Osteoblast (primary cell): ENCODE results near the gene LRRC2. TPM values are rescaled to one million over a fixed set of nuclear protein-coding genes. Genes with fewer than 3 reads are reported as not detected.

ENCODE experiments used
- DNase-seq: peaks from one replicate; pipeline ENCODE4 v3.0.0; 2011; ENCODE audit warnings: low spot score, mixed read lengths; ENCODE audit not compliant: insufficient read length; ENCODE audit errors: missing footprints
- H2AFZ ChIP-seq: 2 replicates; pipeline ENCODE4 v1.6.0; 2011; ENCODE audit warnings: mild to moderate bottlenecking, low read length
- H3K27ac ChIP-seq: 2 replicates; pipeline ENCODE4 v1.5.1; 2011; ENCODE audit warnings: mild to moderate bottlenecking, low read depth, low read length, moderate library complexity
- H3K27me3 ChIP-seq: 2 replicates; pipeline ENCODE4 v1.6.0; 2012; ENCODE audit warnings: mild to moderate bottlenecking, control low read depth, inconsistent platforms, low read length, moderate library complexity; ENCODE audit not compliant: insufficient read depth
- H3K36me3 ChIP-seq: 2 replicates; pipeline ENCODE4 v1.5.1; 2011; ENCODE audit warnings: mild to moderate bottlenecking, low read length, control low read depth, moderate library complexity; ENCODE audit not compliant: insufficient read depth
- H3K4me1 ChIP-seq: 2 replicates; pipeline ENCODE4 v1.5.1; 2011; ENCODE audit warnings: mild to moderate bottlenecking, low read length, control low read depth, moderate library complexity; ENCODE audit not compliant: insufficient read depth
- H3K4me2 ChIP-seq: 2 replicates; pipeline ENCODE4 v1.6.0; 2011; ENCODE audit warnings: mild to moderate bottlenecking, low read length; ENCODE audit not compliant: insufficient read depth
- H3K4me3 ChIP-seq: fragments of 200-600 bp; sonication (generic); 3 replicates; pipeline ENCODE4 v1.5.1; 2012; ENCODE audit warnings: mild to moderate bottlenecking, low read length, inconsistent platforms; ENCODE audit not compliant: insufficient read depth
- H3K79me2 ChIP-seq: 2 replicates; pipeline ENCODE4 v1.6.0; 2012; ENCODE audit warnings: mild to moderate bottlenecking, low read length, control low read depth, inconsistent platforms; ENCODE audit not compliant: insufficient read depth
- H3K9me3 ChIP-seq: 2 replicates; pipeline ENCODE4 v1.5.1; 2011; ENCODE audit warnings: low read depth, low read length, control low read depth
- H4K20me1 ChIP-seq: 2 replicates; pipeline ENCODE4 v1.6.0; 2012; ENCODE audit warnings: mild to moderate bottlenecking, low read length, control low read depth; ENCODE audit not compliant: insufficient read depth
- total RNA-seq: library from RNA; depleted of rRNA; stranded (reverse); fragments of >200 nt; gene quantifications from 2 replicates; pipeline ENCODE4 v1.2.3, GENCODE V29; 2012
- TF ChIP-seq, protein P1 (sequence below): IDR thresholded peaks from 2 replicates; pipeline ENCODE4 v1.5.1; 2011; ENCODE audit warnings: mild to moderate bottlenecking, low read depth, low read length, moderate library complexity; ENCODE audit errors: extremely low read depth

LRRC2 gene
- total RNA-seq, 1 donor, result 5.1 TPM

DNA sequence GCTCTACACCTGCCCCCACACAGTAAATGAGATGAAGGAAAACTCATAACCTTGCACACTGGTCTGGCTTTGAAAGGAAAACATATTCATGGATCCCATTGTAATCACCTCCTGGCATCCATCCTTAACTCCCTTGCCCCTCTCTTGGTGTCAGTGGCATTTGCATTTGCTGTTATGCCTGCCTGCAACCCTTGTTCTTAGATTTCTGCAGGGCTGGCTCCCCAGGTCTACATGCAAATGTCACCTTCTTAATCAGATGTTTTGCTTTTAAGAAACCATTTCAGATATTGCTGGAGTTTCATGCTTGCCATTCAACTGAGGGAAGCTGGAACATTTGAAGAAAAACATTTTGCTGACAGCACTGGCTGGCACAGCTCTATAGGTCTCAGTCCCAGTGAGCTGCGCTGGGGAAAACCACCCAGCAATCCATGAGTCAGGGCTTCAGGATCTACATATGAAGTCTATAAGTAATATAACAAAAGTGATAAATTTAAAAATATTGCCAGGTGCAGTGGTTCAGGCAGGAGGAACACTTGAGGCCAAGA lies 19.1 kb downstream of the LRRC2 start:
- Histone ChIP-seq H3K27ac (no peak overlapping the region), H3K36me3 (no peaks in the 10 kb centered on the region), H2AFZ (no peak overlapping the region), H3K9me3 (no peaks in the 10 kb centered on the region), H3K79me2 (no peaks in the 10 kb centered on the region), H3K4me2 (no peak overlapping the region), H3K4me3 (no peak overlapping the region), H4K20me1 (no peaks in the 10 kb centered on the region), H3K4me1 (peaks cover 17% of the 10 kb centered on the region), H3K27me3 (no peaks in the 10 kb centered on the region)
- TF ChIP-seq, protein P1, sequence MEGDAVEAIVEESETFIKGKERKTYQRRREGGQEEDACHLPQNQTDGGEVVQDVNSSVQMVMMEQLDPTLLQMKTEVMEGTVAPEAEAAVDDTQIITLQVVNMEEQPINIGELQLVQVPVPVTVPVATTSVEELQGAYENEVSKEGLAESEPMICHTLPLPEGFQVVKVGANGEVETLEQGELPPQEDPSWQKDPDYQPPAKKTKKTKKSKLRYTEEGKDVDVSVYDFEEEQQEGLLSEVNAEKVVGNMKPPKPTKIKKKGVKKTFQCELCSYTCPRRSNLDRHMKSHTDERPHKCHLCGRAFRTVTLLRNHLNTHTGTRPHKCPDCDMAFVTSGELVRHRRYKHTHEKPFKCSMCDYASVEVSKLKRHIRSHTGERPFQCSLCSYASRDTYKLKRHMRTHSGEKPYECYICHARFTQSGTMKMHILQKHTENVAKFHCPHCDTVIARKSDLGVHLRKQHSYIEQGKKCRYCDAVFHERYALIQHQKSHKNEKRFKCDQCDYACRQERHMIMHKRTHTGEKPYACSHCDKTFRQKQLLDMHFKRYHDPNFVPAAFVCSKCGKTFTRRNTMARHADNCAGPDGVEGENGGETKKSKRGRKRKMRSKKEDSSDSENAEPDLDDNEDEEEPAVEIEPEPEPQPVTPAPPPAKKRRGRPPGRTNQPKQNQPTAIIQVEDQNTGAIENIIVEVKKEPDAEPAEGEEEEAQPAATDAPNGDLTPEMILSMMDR, result no peak
- DNase-seq, result peak; percentile 29

DNA sequence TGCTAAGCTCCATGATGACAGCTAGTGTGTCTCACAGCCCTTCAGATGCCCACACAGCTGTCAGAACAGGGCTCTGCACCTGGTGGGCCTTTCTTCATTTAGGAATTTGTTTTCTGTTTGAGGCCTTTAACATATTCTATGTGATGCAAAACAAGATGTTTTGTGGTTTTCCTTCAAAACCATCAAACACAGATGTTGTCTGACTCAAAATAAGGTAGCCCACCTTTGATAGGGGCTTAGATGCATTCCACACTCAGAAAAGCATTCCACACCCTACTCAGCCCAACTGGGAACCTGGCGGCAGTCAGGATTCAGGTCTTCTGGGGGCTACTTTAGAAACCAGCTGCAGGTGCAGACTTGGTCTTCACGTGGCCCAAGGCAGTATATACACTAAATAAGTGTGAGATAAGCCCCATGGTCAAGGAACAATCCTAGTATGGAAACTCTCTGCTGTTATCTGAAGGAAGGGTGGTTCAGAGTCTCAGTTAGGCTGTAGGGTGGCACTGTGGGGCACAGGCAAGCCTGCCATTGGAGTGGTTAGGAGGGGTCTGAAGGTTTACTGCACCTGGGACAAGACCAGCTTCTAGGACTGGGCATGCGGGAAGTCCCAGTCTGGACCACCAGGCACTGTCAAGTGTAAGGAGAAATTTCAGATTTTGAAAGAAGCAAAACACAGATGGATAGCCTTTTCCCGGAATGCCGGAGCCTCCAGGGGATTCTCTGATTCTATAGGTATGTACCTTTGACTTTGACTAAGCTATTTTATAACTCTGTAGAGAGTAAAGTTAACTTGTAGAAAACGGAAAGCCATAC lies 20.1 kb downstream of the LRRC2 start:
- TF ChIP-seq, protein P1, result no peak
- no peak for DNase-seq
- H3K9me3 ChIP-seq, result no peaks in the 10 kb centered on the region
- H2AFZ ChIP-seq, result no peak overlapping the region
- peaks cover 14% of the 10 kb centered on the region for H3K4me1 ChIP-seq
- no peaks in the 10 kb centered on the region for H3K27me3 ChIP-seq
- no peaks in the 10 kb centered on the region for H3K36me3 ChIP-seq
- no peaks in the 10 kb centered on the region for H3K79me2 ChIP-seq
- no peaks in the 10 kb centered on the region for H4K20me1 ChIP-seq
- H3K27ac ChIP-seq, result no peak overlapping the region
- H3K4me3 ChIP-seq, result no peak overlapping the region
- H3K4me2 ChIP-seq, result no peak overlapping the region

DNA sequence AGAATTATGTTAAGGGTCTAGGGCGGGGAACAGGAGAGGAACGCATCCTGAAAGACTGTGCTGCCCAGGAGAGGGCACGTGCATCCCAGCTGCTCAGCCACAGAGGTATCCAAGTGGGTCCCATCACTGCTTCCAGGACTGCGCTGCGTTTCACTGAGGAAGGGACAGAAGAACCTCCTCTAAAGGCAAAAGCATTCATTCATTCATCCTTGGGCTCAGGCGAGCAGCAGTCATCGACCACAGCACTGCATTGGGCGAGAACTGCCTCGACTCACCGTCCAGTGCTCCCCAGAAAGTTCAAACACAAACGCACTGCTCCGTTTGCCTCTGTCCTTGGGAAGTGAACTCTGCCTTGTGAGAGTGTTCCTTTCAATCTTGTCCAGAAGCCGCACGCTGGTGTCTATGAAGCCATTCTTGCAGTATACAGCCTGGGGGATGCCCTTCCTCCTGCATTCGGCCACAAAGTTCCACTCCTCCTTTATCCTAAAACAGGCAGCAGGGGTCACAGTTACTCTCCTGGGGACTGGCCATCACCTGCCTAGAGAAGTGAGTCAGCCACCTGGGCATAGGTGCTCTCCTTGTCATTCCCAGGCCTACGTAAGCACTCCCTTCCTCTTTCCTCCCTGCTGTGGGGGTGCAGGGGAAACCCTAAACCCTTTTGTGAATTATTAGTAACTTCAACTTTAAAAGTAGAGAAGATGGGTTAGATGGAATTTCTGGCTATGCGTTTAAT lies 21.2 kb downstream of the LRRC2 start:
- H3K27me3 ChIP-seq, result no peaks in the 10 kb centered on the region
- no peak overlapping the region for H3K27ac ChIP-seq
- H3K4me3 ChIP-seq, result no peak overlapping the region
- no peaks in the 10 kb centered on the region for H4K20me1 ChIP-seq
- H2AFZ ChIP-seq, result no peak overlapping the region
- TF ChIP-seq, protein P1, result no peak
- no peaks in the 10 kb centered on the region for H3K9me3 ChIP-seq
- H3K4me1 ChIP-seq, result peaks cover 14% of the 10 kb centered on the region
- no peaks in the 10 kb centered on the region for H3K79me2 ChIP-seq
- no peaks in the 10 kb centered on the region for H3K36me3 ChIP-seq
- no peak for DNase-seq
- H3K4me2 ChIP-seq, result no peak overlapping the region

DNA sequence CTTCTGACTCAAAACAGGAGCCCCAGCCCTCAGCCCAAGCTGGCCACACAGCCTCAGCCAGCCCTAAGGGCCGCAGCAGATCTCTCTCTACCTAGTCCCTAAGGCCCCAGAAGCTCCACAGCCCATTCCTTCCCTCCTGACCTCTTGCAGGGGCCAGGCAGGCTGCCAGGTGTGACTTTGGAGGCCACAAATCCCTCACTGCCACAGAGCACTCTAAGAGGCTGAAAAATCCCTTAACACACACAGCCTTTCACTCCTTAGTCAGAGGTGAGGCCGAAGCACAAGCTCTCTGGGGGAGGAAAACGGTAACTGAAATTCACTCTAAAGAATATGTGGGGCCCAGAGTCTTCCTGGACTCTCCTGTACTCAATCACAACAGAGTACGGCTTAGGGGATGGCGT lies 23.3 kb downstream of the LRRC2 start:
- Histone ChIP-seq H3K4me2 (peak overlapping the region; percentile 24), H3K79me2 (no peaks in the 10 kb centered on the region), H4K20me1 (no peaks in the 10 kb centered on the region), H3K4me1 (peaks cover 26% of the 10 kb centered on the region), H3K36me3 (no peaks in the 10 kb centered on the region), H2AFZ (peak overlapping the region; percentile 94), H3K9me3 (no peaks in the 10 kb centered on the region), H3K27ac (peak overlapping the region; percentile 70), H3K4me3 (no peak overlapping the region), H3K27me3 (no peaks in the 10 kb centered on the region)
- TF ChIP-seq, protein P1, result no peak
- DNase-seq, result peak; percentile 68
